Dedifferentiated amniotic fluid mesenchymal stem cell (primary cell): ENCODE measurements around the gene CDH11.

Source experiments
- DNase-seq: peaks from one replicate; pipeline ENCODE4 v3.0.0-alpha.2; 2016; ENCODE audit errors: extremely low spot score

CDH11 gene

GRCh38 chr16:64981568-64982281 lies 140.1 kb downstream of the CDH11 start:
- no peak for DNase-seq

GRCh38 chr16:64977206-64977920 lies 144.5 kb downstream of the CDH11 start:
- DNase-seq, result no peak

GRCh38 chr16:64975821-64976220 lies 146.0 kb downstream of the CDH11 start:
- peak; percentile 28 for DNase-seq

- no peak for DNase-seq
Observed at GRCh38 chr16:64974381-64974780, 147.5 kb downstream of the CDH11 start.

DNA sequence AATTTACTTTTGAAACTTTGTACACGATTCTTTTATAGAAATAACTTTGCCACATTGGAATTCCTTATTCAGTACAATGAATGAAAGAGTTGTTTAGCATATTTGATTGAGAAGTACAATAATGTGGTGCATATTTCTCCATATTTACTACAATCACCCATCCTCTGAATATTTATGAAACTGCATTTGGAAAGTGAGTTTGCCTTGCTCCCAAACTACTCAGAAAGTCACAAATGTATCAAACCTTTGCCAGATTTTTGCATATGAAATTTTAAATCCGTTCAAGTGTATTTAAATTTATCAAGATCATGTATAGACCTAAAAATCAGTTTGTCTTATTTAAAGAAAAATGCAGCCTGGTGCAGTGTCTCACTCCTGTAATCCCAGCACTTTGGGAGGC lies 148.7 kb downstream of the CDH11 start:
- DNase-seq, result no peak

- DNase-seq, result no peak
Observed at GRCh38 chr16:64971171-64971570, 150.7 kb downstream of the CDH11 start.

DNA sequence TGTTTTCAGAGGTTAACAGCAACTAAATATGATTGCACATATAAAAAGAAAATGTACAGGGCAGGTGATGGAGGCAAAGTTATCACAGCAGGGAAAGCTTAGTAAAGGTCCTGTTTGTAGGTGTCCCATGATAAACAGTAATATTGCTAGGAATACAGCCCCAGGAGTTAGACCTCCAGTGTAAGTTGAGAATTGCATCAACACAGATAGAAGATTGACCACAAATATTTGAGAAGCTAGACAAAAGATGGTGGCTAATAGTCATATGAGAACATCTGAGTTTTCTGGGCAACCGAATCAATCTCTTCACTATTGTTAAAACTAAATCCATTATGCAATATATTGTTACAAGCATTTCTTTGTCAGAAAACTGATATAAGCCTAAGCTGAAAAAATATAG lies 152.6 kb downstream of the CDH11 start:
- no peak for DNase-seq

- no peak for DNase-seq
Observed at GRCh38 chr16:64968539-64968938, 153.3 kb downstream of the CDH11 start.

GRCh38 chr16:64964126-64964540 lies 157.7 kb downstream of the CDH11 start:
- no peak for DNase-seq

- DNase-seq, result no peak
Observed at GRCh38 chr16:64962786-64963185, 159.1 kb downstream of the CDH11 start.

DNA sequence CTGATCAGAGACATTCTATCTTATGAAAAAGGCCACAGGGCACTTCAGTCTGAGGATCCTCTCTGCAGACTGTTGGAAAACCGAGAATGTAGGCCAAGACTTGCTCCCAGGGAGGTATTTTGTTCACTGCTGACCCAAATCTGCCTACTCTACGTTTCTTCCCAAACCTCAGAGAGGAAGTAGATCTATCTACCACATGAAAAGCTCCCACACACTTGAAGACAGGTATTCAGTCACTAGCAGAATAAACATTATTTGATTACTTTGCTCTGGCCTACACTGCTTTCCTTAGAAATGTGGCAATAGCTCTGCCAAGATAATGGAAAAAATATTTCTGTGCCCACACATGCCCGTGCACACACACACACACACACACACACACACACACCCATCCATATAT lies 164.6 kb downstream of the CDH11 start:
- no peak for DNase-seq

DNA sequence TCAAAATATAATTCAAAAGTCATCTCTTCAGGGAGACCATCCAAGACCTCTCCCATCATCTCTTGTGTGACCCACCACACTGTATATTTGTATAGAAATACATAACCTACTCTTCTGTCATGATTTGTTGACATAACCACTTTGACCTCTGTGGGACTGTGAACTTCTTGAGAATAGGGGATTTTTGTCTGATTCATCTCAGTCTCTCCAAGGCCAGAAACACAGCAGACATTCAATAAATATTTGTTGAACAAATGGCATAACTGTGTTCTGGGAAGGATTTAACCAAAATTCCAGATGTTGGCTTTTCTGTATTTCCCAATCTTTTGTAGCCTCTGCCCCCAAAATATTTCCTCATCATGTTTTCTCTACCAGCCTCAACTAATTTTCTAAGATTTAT lies 169.7 kb downstream of the CDH11 start:
- DNase-seq, result peak; percentile 64

DNA sequence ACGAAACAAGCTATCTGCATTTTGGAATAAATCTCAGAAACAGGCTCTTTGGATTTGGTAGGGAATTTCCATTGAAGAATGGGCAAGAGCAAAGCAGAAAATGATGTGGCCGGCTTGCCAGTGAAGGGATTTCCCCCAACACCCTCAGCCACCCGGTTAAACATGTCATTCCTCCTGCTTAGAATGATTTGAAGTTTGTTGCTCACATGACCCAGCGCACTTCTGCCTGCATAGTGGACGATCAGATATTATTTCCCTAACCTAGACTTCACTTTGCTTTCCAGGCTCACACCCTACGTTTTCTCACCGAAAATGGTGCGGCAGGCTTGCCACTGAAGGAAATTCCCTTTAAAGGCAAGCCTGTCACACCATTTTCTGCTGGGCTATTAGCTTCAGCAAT lies 170.7 kb downstream of the CDH11 start:
- DNase-seq, result no peak

- no peak for DNase-seq
Observed at GRCh38 chr16:64950731-64951130, 171.1 kb downstream of the CDH11 start.

- no peak for DNase-seq
Observed at GRCh38 chr16:64950262-64950661, 171.6 kb downstream of the CDH11 start.

- DNase-seq, result no peak
Observed at GRCh38 chr16:64948056-64948455, 173.8 kb downstream of the CDH11 start.

GRCh38 chr16:64947651-64948050 lies 174.2 kb downstream of the CDH11 start:
- no peak for DNase-seq

GRCh38 chr16:64933885-64934284 lies 188.0 kb downstream of the CDH11 start:
- DNase-seq, result peak; percentile 17

- no peak for DNase-seq
Observed at GRCh38 chr16:64926476-64926875, 195.4 kb downstream of the CDH11 start.

GRCh38 chr16:64925166-64925565 lies 196.7 kb downstream of the CDH11 start:
- DNase-seq, result no peak

DNA sequence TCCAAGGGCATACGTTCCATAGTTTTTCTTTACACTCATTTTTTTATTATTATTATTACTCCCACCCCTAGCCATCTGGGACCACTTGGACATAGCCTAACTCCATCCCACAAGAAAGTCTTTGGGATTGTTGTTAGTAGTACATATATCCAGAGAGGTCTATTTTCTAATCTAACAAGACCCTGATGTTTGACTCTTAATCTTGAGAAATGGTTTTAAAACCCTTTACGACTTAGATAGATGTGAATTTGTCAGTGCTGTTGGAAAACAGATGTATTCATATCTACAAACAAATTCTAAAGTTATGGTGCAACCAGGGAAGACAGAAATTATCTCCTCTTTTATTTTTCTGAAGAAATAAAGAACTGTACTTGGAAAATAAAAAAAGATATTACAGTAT lies 197.8 kb downstream of the CDH11 start:
- DNase-seq, result no peak

- no peak for DNase-seq
Observed at GRCh38 chr16:64919929-64920607, 201.8 kb downstream of the CDH11 start.

DNA sequence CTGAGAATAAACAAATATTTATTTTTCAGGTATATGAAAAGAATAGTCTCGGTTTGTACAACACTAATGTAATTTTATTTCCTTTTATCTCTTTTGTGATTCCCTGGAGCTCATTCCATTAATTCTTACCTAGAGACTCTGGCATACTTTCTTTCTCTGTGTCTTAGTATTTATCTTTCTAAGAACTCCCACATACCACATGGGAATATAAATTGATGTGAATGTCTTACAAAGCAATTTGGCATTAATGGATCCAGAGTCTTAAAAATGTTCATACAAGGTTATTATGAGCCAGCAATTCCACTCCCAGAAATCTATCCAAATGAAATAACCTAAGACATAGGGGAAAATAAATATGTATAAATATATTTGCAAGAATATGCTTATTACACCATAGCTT lies 202.7 kb downstream of the CDH11 start:
- no peak for DNase-seq
